WERI-Rb-1 (cell line): Measurements from ENCODE around the gene LRTM1.

Source experiments
- DNase-seq: peaks from one replicate; pipeline ENCODE4 v3.0.0-alpha.2; 2020
- H3K27ac ChIP-seq: fragments of 250-450 bp; sonication (Bioruptor Pico); 2 replicates; pipeline ENCODE4 v1.5.1; 2020; ENCODE audit warnings: mild to moderate bottlenecking, moderate library complexity
- H3K27me3 ChIP-seq: fragments of 250-450 bp; sonication (Bioruptor Pico); 2 replicates; pipeline ENCODE4 v1.5.1; 2021; ENCODE audit warnings: mild to moderate bottlenecking, low read depth, moderate library complexity; ENCODE audit not compliant: insufficient read depth, severe bottlenecking
- H3K36me3 ChIP-seq: fragments of 250-450 bp; sonication (Bioruptor Pico); 2 replicates; pipeline ENCODE4 v1.5.1; 2020; ENCODE audit warnings: mild to moderate bottlenecking, moderate library complexity
- H3K4me3 ChIP-seq: 2 replicates; pipeline ENCODE4 v1.5.1; 2011; ENCODE audit warnings: low read depth, mild to moderate bottlenecking, control low read depth, low read length
- H3K9me3 ChIP-seq: fragments of 250-450 bp; sonication (Bioruptor Pico); 2 replicates; pipeline ENCODE4 v1.5.1; 2021; ENCODE audit warnings: mild to moderate bottlenecking, moderate library complexity; ENCODE audit not compliant: severe bottlenecking
- CTCF ChIP-seq: IDR thresholded peaks from 2 replicates; pipeline ENCODE4 v1.5.1; 2011; ENCODE audit warnings: low read depth, mild to moderate bottlenecking, control low read depth, inconsistent platforms, low read length

Gene LRTM1

DNA sequence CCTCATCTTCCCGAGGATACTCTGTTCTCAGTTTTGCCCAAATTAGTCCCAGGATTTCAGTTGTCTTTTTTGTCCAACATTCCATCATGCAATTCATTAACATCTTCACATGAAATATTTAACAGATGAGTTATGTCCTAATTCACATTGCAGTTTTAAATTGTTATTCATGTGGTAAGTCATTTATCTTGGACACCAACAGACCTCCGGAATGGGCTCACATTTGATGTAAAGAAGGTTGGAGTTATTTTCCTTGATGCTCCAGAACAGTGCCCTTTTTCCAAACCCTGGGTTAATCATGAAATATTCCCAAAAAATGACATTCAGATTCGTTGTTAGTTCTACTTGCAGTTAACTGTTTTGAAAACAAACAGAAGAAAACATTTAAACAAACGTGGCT lies 32.8 kb upstream of the LRTM1 start:
- no peak for DNase-seq
- H3K9me3 ChIP-seq = no peaks in the 10 kb centered on the region
- no peak for TF ChIP-seq CTCF
- no peak overlapping the region for H3K4me3 ChIP-seq
- H3K36me3 ChIP-seq = no peaks in the 10 kb centered on the region
- H3K27ac ChIP-seq = no peak overlapping the region
- no peaks in the 10 kb centered on the region for H3K27me3 ChIP-seq

DNA sequence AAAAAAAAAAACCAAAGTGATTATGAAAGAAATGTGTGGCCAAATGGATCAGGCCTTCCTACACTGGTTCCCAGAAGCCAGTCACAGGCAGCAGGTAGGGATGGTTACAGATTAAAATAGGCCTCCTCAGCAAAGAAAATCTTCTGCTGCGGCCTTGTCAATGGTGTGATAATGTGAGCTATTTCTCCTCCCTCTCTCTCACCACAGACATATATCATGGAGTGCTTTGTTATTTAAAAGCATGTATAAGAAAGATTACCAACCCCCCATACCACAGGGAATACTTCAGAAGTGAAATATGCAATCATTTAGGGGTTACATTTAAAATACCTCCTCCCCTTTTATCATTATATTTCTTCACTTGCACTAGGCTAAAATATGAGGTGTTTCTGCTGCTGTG lies 32.2 kb upstream of the LRTM1 start:
- no peak overlapping the region for H3K4me3 ChIP-seq
- DNase-seq = no peak
- no peak overlapping the region for H3K27ac ChIP-seq
- TF ChIP-seq CTCF = no peak
- no peaks in the 10 kb centered on the region for H3K9me3 ChIP-seq
- H3K36me3 ChIP-seq = no peaks in the 10 kb centered on the region
- no peaks in the 10 kb centered on the region for H3K27me3 ChIP-seq

GRCh38 chr3:54957711-54958110 lies 29.9 kb upstream of the LRTM1 start:
- Histone ChIP-seq H3K36me3 (no peaks in the 10 kb centered on the region), H3K4me3 (no peak overlapping the region), H3K9me3 (no peaks in the 10 kb centered on the region), H3K27ac (no peak overlapping the region), H3K27me3 (no peaks in the 10 kb centered on the region)
- TF ChIP-seq CTCF = no peak
- no peak for DNase-seq

DNA sequence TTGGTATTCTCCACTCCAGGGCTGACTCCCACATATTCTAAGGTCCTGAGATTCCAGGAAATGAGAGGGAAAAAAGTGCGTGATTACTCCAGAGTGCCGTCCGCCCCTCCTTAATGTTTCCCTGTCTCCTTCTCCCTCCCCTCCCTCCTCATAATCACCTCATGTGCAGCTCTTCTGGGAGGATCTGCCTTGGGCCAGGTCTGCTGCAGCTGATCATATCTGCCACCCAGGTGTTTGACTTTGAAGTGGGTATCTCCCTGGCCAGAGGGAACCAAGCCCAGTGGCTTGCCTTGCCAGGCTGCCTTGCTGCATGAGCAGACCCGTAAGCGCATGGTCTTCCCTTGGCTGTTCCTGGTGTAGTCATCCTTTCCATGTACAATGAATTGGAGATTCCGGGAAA lies 28.1 kb upstream of the LRTM1 start:
- Histone ChIP-seq H3K27me3 (no peaks in the 10 kb centered on the region), H3K4me3 (no peak overlapping the region), H3K36me3 (no peaks in the 10 kb centered on the region), H3K27ac (no peak overlapping the region), H3K9me3 (no peaks in the 10 kb centered on the region)
- TF ChIP-seq CTCF = no peak
- DNase-seq = no peak

- Histone ChIP-seq H3K27ac (no peak overlapping the region), H3K36me3 (no peaks in the 10 kb centered on the region), H3K9me3 (no peaks in the 10 kb centered on the region), H3K27me3 (no peaks in the 10 kb centered on the region), H3K4me3 (no peak overlapping the region)
- DNase-seq = no peak
- TF ChIP-seq CTCF = no peak
These were observed 27.6 kb upstream of the LRTM1 start for GRCh38 chr3:54955496-54955895.

GRCh38 chr3:54954521-54954920 lies 26.7 kb upstream of the LRTM1 start:
- Histone ChIP-seq H3K27me3 (no peaks in the 10 kb centered on the region), H3K4me3 (no peak overlapping the region), H3K27ac (no peak overlapping the region), H3K9me3 (no peaks in the 10 kb centered on the region), H3K36me3 (no peaks in the 10 kb centered on the region)
- TF ChIP-seq CTCF = no peak
- DNase-seq = no peak
